ELF-1 (cell line): Measurements from ENCODE around the gene MRPL41.
"Not testable (repeated sequence)": the region's sequence is repeated elsewhere in the genome, so short reads cannot be mapped to it uniquely, and the experiment has no call there.

ENCODE experiments used
- DNase-seq: peaks from one replicate; pipeline ENCODE4 v3.0.0-alpha.2; 2016; ENCODE audit warnings: low read depth, low spot score

MRPL41 gene

DNA sequence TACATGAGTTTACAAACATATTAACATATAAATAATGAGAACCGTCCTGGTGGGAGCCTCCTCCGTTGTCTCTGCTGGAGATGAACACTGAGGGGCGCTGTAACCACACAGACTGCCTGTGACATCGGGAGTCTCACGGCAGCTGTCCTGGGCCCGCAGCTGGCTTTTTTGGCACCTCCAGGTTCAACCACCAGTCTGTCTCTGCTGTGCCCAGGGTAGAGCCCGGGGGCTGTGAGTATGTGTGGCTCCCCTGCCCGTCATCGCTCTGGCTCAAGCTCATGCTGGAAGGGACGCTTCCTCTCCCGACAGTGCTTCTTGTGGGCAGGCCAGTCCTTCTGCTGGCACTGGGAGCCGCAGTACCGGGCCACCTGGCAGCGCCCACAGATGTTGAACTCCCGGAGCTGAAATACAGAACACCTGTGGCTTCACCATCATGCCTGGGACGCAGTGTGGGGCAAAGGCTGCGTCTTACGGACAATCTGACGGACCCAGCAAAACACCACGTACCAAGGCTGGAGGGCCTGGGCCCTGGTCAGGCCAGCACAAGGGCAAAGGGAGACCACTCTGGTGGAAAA lies 30.7 kb downstream of the MRPL41 start:
- no peak for DNase-seq

DNA sequence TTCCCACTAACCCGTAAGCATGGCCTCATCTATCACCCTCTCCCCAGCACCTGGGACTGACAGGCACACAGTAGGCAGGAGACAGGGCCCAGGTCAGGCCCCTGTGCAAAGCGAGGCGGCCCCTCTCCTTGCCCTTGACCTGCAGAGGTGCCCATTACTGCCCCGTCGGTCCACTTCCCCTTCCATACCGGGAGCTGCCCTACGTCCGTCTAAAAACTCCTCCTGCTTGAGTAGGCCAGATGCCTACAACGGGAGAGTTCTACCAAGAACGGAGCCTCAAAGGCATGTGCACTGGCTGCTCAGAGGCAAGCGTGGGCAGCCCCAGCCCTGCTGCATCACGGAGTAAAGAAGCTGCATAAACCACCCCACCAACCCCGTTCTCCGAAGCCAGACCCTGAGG lies 31.7 kb downstream of the MRPL41 start:
- DNase-seq = no peak

DNA sequence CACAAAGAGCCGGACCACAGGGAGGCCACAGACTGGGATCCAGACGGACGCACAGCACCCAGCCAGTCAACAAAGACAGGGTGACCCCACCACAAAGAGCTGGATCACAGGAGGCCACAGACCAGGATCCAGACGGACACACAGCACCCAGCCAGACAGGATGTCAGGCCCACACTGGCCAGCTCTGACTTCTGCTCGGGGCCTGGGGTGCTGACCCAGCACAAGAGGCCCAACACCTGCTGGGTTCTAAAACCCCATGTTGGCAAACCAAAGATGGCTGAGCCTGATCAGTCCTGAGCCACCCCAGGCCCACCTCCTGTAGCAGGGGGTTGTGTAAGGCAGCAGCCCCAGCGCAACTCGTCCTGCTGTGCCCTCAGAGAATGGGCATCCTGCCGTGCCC lies 32.3 kb downstream of the MRPL41 start:
- no peak for DNase-seq

- DNase-seq = no peak
Observed at GRCh38 chr9:137586854-137587253, 35.2 kb downstream of the MRPL41 start.

DNA sequence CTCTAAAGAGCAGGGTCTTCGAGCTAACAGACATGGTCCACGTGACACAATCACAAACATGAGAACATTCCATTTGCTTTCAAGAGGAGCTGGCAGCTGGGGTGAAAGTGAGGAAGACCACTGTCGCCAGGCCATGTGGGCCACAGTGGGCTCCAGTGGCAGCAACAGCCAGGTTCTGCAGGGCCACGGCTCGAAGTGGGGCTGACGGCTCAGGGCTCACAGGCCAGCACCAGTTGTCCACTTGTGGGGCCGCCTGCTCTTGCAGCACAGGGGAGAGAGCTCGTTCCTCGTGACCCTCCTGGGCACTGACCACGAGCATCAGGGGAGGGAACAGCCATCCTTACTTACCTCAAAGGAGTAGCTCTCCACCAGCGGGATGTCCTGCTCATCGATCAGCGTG lies 36.6 kb downstream of the MRPL41 start:
- DNase-seq = no peak

DNA sequence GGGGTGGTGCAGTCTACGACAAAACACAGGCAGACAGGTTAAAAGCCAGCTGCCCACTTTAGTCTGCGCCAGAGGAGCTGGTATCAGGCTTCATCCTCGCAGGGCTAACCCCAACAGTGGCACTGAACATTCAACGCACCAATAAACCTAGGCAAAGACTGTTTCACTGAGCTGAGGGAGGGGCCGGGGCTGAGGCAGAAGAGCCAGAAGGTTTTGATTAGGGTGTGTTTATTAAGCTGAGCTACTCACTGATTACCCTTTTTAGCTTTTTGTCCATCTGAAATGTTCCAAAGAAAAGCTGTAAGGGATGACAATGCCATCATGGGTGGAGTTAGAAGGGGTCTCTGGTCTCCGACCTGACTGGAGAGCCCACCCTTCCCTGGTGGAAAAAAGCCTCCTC lies 37.2 kb downstream of the MRPL41 start:
- DNase-seq = no peak

DNA sequence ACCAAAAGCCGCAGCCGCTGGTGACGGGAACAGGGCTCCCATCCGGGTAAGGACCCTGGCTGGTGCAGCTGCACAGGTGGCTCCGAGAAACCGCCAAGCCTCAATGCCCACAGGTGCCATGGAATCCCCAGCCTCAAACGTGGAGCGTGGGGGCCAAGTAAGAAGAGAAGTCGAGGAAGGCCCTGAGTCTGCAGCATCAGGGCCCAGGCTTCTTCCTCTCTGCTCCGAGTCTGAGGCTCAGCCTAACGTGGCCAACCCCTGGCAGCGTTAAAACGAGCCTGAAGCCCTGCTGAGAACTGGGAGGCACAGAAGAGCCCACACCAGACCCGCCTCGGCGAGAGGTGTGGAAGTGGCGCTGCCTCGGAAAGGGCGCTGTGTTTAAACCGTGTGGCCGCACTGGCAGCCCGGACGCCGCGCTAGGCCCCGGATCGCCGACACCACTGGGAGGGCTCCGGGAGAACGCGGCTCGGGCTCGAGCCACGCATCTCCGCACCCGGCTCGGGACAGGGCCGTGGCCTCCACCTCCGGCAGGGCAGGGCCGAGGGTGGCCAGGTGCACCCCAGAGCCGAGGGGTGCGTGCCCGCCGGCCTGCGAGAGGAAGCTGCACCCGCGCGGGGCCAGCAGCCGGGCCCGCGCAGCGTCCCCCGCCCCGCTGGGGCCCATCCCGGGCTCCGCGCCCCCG lies 37.9 kb downstream of the MRPL41 start:
- no peak for DNase-seq

- DNase-seq = no peak
Observed at GRCh38 chr9:137590123-137590468, 38.4 kb downstream of the MRPL41 start.

- peak; percentile 81 for DNase-seq
Observed at GRCh38 chr9:137590469-137591383, 39.0 kb downstream of the MRPL41 start, which contains the start of gene ZMYND19. Gene ZMYND19 (minus strand): TSS chr9:137590512. CDS start chr9:137590263, 249 bp downstream.

DNA sequence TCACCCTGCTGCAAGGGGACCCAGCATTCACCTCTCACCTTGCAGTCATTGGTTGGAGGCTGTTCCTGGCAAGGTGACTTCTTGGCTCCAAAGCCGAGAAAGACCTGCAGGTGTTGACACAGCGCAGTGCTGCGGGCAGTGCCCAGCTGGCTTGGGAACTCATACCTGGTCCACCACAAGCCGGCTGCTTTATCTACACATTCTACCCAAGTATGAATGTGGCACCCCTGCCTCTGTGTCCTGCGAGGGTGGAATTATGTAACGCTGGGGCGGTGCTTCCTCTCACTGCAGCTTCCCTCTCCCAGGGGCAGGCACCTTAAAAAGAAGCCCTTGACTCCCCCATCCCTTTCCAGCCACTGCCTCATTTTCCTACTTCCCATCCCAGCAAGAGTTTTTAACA lies 41.1 kb downstream of the MRPL41 start:
- DNase-seq = no peak

DNA sequence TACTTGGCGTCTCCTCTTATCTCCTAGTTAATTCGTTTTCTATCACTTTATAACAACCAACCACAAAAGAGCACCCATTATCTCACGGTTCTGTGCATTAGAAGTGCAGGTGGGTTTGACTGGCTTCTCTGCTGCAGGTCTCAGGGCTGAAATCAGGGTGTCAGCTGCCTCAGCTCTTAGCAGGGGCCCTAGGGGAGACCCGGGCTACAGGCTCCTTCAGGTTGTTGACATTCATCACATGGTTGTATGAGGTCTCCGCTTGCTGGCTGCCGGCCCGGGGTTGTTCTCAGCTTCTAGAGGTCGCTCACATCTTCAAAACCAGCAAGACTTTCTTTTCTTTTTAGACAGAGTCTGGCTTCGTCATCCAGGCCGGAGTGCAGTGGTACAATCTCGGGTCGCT lies 41.5 kb downstream of the MRPL41 start:
- no peak for DNase-seq

GRCh38 chr9:137596577-137596976 lies 44.9 kb downstream of the MRPL41 start:
- DNase-seq = not testable (repeated sequence)

DNA sequence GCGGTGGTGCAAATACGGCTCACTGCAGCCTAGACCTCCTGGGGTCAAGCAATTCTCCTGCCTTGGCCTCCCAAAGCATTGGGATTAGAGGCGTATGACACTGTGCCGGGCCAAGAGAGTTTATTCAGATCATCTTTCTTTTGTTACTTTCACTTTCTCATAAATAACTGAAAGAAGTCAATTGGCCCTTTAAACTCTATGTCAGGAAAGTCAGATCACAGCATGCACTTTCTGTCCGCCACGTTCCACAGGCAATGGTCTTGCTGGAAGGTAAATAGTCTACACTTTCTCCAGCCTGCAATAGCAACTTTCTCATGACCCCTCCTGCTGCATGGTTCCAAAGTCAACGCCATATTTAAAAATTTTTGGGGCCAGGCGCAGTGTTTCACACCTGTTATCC lies 47.3 kb downstream of the MRPL41 start:
- no peak for DNase-seq
